GM12878 (cell line): ENCODE data around the gene PCK2. TPM values are rescaled to one million over a fixed set of nuclear protein-coding genes. Genes with fewer than 3 reads are reported as not detected.

Source experiments
- ATAC-seq: fragments of 200-7000 bp; cut with Tn5 transposase; 3 replicates; pipeline ENCODE4 v1.9.1; 2020; ENCODE audit warnings: mild to moderate bottlenecking, moderate library complexity
- BruUV-seq: library from RNA; stranded (reverse); fragments of 400-500 nt; replicated peaks from 2 replicates; lab custom pipeline; 2021; lab: Mats Ljungman, UMichigan
- CTCF ChIA-PET: fragments of 300-600 bp; sonication (Branson Sonifier 250); formaldehyde crosslinking; extraction: SDS; loops from one replicate; lab custom pipeline; 2021; ENCODE audit warnings: inconsistent platforms; lab: Yijun Ruan, JAX
- POLR2A ChIA-PET: fragments of 350-600 bp; formaldehyde crosslinking; extraction: SDS; loops from one replicate; lab custom pipeline; 2021; ENCODE audit warnings: inconsistent platforms; lab: Charles Lee
- RAD21 ChIA-PET: fragments of 300-600 bp; sonication (Branson Sonifier 250); formaldehyde crosslinking; loops from one replicate; lab custom pipeline; 2023; ENCODE audit warnings: antibody characterized with exemption; ENCODE audit not compliant: unreplicated experiment; lab: Charles Lee
- SMC1A ChIA-PET: fragments of 300-600 bp; sonication (Branson Sonifier 250); formaldehyde crosslinking; loops from one replicate; lab custom pipeline; 2023; ENCODE audit not compliant: unreplicated experiment, uncharacterized antibody; lab: Charles Lee
- DNase-seq: peaks from one replicate; pipeline ENCODE4 v3.0.0-alpha.2; 2011; ENCODE audit warnings: low read depth, low spot score
- FAIRE-seq: peaks from 3 replicates; lab custom pipeline; 2011; peaks lifted over from hg19 to GRCh38; lab: Jason Lieb, UNC
- H2AFZ ChIP-seq: 2 replicates; pipeline ENCODE4 v1.6.0; 2011; ENCODE audit warnings: low read depth, low read length, control low read depth; ENCODE audit not compliant: control insufficient read depth
- H3K27ac ChIP-seq: 2 replicates; pipeline ENCODE4 v1.5.1; 2011; ENCODE audit warnings: control low read depth; ENCODE audit not compliant: control insufficient read depth, insufficient read depth
- H3K27me3 ChIP-seq, 2 experiments: replicated peaks in 1 of 2; 2 replicates each; pipeline versions ENCODE4 v1.6.0 to v1.6.1; 2011; ENCODE audit warnings: low read length in 1 of 2; ENCODE audit not compliant: control insufficient read depth in 2 of 2, insufficient read depth in 2 of 2
- H3K36me3 ChIP-seq, 2 experiments: 2 replicates each; pipeline ENCODE4 v1.5.1; 2011; ENCODE audit warnings: low read length in 1 of 2; ENCODE audit not compliant: control insufficient read depth in 2 of 2, insufficient read depth in 2 of 2
- H3K4me1 ChIP-seq: 2 replicates; pipeline ENCODE4 v1.6.1; 2011; ENCODE audit warnings: mild to moderate bottlenecking, low read length, moderate library complexity, mixed read lengths; ENCODE audit not compliant: control insufficient read depth, insufficient read depth
- H3K4me2 ChIP-seq: 2 replicates; pipeline ENCODE4 v1.6.0; 2011; ENCODE audit warnings: control low read depth; ENCODE audit not compliant: control insufficient read depth, insufficient read depth
- H3K4me3 ChIP-seq: fragments of 200-600 bp; sonication (generic); 2 replicates; pipeline ENCODE4 v1.5.1; 2016
- H3K79me2 ChIP-seq: 2 replicates; pipeline ENCODE4 v1.6.0; 2011; ENCODE audit warnings: low read length; ENCODE audit not compliant: control insufficient read depth, insufficient read depth
- H3K9ac ChIP-seq: 2 replicates; pipeline ENCODE4 v1.8.0; 2011; ENCODE audit warnings: low read length, control low read depth, mixed read lengths; ENCODE audit not compliant: control insufficient read depth, insufficient read depth
- H3K9me3 ChIP-seq: replicated peaks from 3 replicates; pipeline ENCODE4 v1.5.1; 2011; ENCODE audit warnings: mild to moderate bottlenecking, low read length; ENCODE audit not compliant: control insufficient read depth, insufficient read depth
- H4K20me1 ChIP-seq: 2 replicates; pipeline ENCODE4 v1.6.0; 2011; ENCODE audit not compliant: control insufficient read depth, insufficient read depth
- BRCA1 ChIP-seq: IDR thresholded peaks from 2 replicates; pipeline ENCODE4 v1.6.1; 2011; ENCODE audit warnings: low read depth, low read length, improper control_type of control experiment
- CHD1 ChIP-seq: IDR thresholded peaks from 2 replicates; pipeline ENCODE4 v1.6.1; 2012; ENCODE audit warnings: low read depth, low read length, improper control_type of control experiment
- ESRRA ChIP-seq: IDR thresholded peaks from 2 replicates; pipeline ENCODE4 v1.6.1; 2012; ENCODE audit warnings: mild to moderate bottlenecking, low read length, improper control_type of control experiment
- EZH2 ChIP-seq: IDR thresholded peaks from 2 replicates; pipeline ENCODE4 v1.6.1; 2012; ENCODE audit warnings: low read depth, mild to moderate bottlenecking, control low read depth, inconsistent platforms, low read length, borderline replicate concordance; ENCODE audit not compliant: control insufficient read depth
- HDAC6 ChIP-seq: fragments of 200-600 bp; sonication (generic); IDR thresholded peaks from one replicate; pipeline ENCODE4 v1.8.0; 2017; ENCODE audit warnings: antibody characterized with exemption; ENCODE audit not compliant: unreplicated experiment
- NFIC ChIP-seq: IDR thresholded peaks from 2 replicates; pipeline ENCODE4 v1.6.1; 2012; ENCODE audit warnings: low read depth, mild to moderate bottlenecking, inconsistent platforms, low read length, moderate library complexity
- NR2C2 ChIP-seq: IDR thresholded peaks from 2 replicates; pipeline ENCODE4 v1.6.1; 2011; ENCODE audit warnings: borderline replicate concordance, low read depth; ENCODE audit not compliant: control insufficient read depth, insufficient read length
- RAD21 ChIP-seq: IDR thresholded peaks from 2 replicates; pipeline ENCODE4 v1.6.1; 2011; ENCODE audit warnings: mild to moderate bottlenecking, low read depth, low read length, moderate library complexity; ENCODE audit not compliant: insufficient read depth
- RB1 ChIP-seq: fragments of 450-650 bp; formaldehyde crosslinking; IDR thresholded peaks from 2 replicates; pipeline ENCODE4 v1.6.1; 2017; ENCODE audit warnings: mild to moderate bottlenecking, borderline replicate concordance
- SMAD1 ChIP-seq: fragments of 450-650 bp; IDR thresholded peaks from 2 replicates; pipeline ENCODE4 v1.6.1; 2018; ENCODE audit warnings: mild to moderate bottlenecking, low read depth; ENCODE audit not compliant: partially characterized antibody
- SMC3 ChIP-seq: IDR thresholded peaks from 2 replicates; pipeline ENCODE4 v1.6.1; 2011; ENCODE audit warnings: low read length, improper control_type of control experiment, borderline replicate concordance
- SPI1 ChIP-seq: IDR thresholded peaks from 2 replicates; pipeline ENCODE4 v1.6.1; 2011; ENCODE audit warnings: low read depth, mild to moderate bottlenecking, low read length, moderate library complexity, borderline replicate concordance; ENCODE audit not compliant: insufficient read depth
- SUZ12 ChIP-seq: fragments of 200-600 bp; sonication (generic); IDR thresholded peaks from one replicate; pipeline ENCODE4 v1.6.1; 2018; ENCODE audit warnings: antibody characterized with exemption, mild to moderate bottlenecking; ENCODE audit not compliant: unreplicated experiment
- TCF12 ChIP-seq: IDR thresholded peaks from 2 replicates; pipeline ENCODE4 v1.6.1; 2011; ENCODE audit warnings: low read depth, mild to moderate bottlenecking, low read length
- ZBED1 ChIP-seq: IDR thresholded peaks from 2 replicates; pipeline ENCODE4 v1.6.1; 2016; ENCODE audit warnings: borderline replicate concordance
- ZNF207 ChIP-seq: fragments of 450-650 bp; IDR thresholded peaks from 2 replicates; pipeline ENCODE4 v1.6.1; 2014; ENCODE audit warnings: antibody characterized with exemption, mild to moderate bottlenecking, borderline replicate concordance
- WGBS: methylation state at CpG from one replicate; pipeline ENCODE4 v1.1.6; 2016; ENCODE audit warnings: low lambda C conversion rate; ENCODE audit not compliant: insufficient replicate concordance, insufficient coverage; ENCODE audit errors: missing lambda C conversion rate; 5-methylcytosine and 5-hydroxymethylcytosine counted together
- in situ Hi-C: fragments of 300-500 bp; cut with MboI; formaldehyde crosslinking; loops from 9 replicates; pipeline ENCODE4 v1.14.3; 2018; ENCODE audit warnings: mixed read lengths
- intact Hi-C: fragments of 100-400 bp; cut with micrococcal nuclease; formaldehyde crosslinking; loops from one replicate; pipeline ENCODE4 v1.14.2; 2022; ENCODE audit not compliant: unreplicated experiment
- polyA plus RNA-seq, 11 experiments: library from polyadenylated mRNA; depleted of rRNA in 4 of 11; unstranded in 6 of 11; stranded (reverse) in 5 of 11; fragments of >200 nt; fragmentation: Nextera tagmentation in 4 of 11; fragmentation: Illumina TruSeq in 1 of 11; extraction: Ambion mirVana in 4 of 11; extraction: Trizol in 1 of 11; gene quantifications; 1 replicate in 1 of 11; 2 replicates in 10 of 11; pipeline versions ENCODE4 v1.2.1 to v1.2.3, GENCODE V29; 2011 to 2016; ENCODE audit warnings: inconsistent platforms in 2 of 11, missing spikeins in 2 of 11, low read depth in 1 of 11
- total RNA-seq, 4 experiments: library from RNA; depleted of rRNA in 3 of 4; stranded (reverse); fragments of >200 nt in 3 of 4; fragmentation: Illumina TruSeq in 1 of 4; extraction: Trizol in 1 of 4; gene quantifications; 2 replicates each; pipeline versions ENCODE4 v1.2.1 to v1.2.3, GENCODE V29; 2013 to 2021
- TF ChIP-seq, protein P1 (sequence below): IDR thresholded peaks from 2 replicates; pipeline ENCODE4 v1.6.1; 2012; ENCODE audit warnings: low read depth, low read length, improper control_type of control experiment
- TF ChIP-seq, protein P2 (sequence below): fragments of 450-650 bp; IDR thresholded peaks from 2 replicates; pipeline ENCODE4 v1.6.1; 2017; ENCODE audit warnings: low read depth, mild to moderate bottlenecking, moderate library complexity
- TF ChIP-seq, protein P3 (sequence below): IDR thresholded peaks from 2 replicates; pipeline ENCODE4 v1.6.1; 2011; ENCODE audit warnings: mild to moderate bottlenecking, low read depth, low read length, moderate library complexity; ENCODE audit not compliant: insufficient replicate concordance
- TF ChIP-seq, protein P4 (sequence below): fragments of 450-650 bp; IDR thresholded peaks from 2 replicates; pipeline ENCODE4 v1.6.1; 2017; ENCODE audit warnings: mild to moderate bottlenecking

The PCK2 gene
- total and polyA plus RNA-seq, 10 of the 15 experiments (the other 5 are each of a cell fraction or from before 2014, with no cell fraction given), result 6.6 to 110 (median 44.6) TPM

DNA sequence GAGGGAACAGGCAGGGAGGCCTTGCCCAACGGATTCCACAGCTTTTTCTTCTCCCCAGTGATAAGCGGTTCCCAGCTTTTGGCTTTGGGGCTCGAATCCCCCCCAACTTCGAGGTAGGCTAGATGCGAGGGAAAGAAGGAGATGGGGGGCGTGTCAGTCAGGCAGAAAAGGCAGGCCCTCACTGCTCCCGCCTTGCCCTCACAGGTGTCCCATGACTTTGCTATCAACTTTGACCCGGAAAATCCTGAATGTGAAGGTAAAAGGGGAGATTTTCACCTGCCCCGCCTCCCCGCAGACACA, 17.9 kb upstream of the PCK2 start:
- no TSS peak for BruUV-seq
- H3K4me1 ChIP-seq, result peaks cover 25% of the 10 kb centered on the region
- ChIA-PET SMC1A (interaction anchor here (0.7 kb wide), 1 partner anchor 163 kb away, joined by 3 read pairs; no protein-coding TSS in a partner anchor), RAD21 (interaction anchor here (1.0 to 1.3 kb wide), 3 partner anchors 9 to 18 kb away, joined by 3 to 5 read pairs (median 4); partner anchors contain the start of gene PCK2), POLR2A (interaction anchor here (0.8 to 2.0 kb wide), 2 partner anchors 12 to 16 kb away, joined by 3 to 4 read pairs; no protein-coding TSS in a partner anchor), CTCF (interaction anchor here (0.9 to 6.1 kb wide), 4 partner anchors 14 to 32 kb away, joined by 6 to 33 read pairs (median 7); no protein-coding TSS in a partner anchor)
- H3K27me3 ChIP-seq, result no peaks in the 10 kb centered on the region
- H3K9me3 ChIP-seq, result no peaks in the 10 kb centered on the region
- TF ChIP-seq, protein P1, sequence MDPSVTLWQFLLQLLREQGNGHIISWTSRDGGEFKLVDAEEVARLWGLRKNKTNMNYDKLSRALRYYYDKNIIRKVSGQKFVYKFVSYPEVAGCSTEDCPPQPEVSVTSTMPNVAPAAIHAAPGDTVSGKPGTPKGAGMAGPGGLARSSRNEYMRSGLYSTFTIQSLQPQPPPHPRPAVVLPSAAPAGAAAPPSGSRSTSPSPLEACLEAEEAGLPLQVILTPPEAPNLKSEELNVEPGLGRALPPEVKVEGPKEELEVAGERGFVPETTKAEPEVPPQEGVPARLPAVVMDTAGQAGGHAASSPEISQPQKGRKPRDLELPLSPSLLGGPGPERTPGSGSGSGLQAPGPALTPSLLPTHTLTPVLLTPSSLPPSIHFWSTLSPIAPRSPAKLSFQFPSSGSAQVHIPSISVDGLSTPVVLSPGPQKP, result no peak
- TF ChIP-seq SMAD1, result no peak
- TF ChIP-seq, protein P2, sequence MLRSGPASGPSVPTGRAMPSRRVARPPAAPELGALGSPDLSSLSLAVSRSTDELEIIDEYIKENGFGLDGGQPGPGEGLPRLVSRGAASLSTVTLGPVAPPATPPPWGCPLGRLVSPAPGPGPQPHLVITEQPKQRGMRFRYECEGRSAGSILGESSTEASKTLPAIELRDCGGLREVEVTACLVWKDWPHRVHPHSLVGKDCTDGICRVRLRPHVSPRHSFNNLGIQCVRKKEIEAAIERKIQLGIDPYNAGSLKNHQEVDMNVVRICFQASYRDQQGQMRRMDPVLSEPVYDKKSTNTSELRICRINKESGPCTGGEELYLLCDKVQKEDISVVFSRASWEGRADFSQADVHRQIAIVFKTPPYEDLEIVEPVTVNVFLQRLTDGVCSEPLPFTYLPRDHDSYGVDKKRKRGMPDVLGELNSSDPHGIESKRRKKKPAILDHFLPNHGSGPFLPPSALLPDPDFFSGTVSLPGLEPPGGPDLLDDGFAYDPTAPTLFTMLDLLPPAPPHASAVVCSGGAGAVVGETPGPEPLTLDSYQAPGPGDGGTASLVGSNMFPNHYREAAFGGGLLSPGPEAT, result no peak
- TF ChIP-seq ZNF207, result no peak
- TF ChIP-seq NR2C2, result no peak
- TF ChIP-seq, protein P3, sequence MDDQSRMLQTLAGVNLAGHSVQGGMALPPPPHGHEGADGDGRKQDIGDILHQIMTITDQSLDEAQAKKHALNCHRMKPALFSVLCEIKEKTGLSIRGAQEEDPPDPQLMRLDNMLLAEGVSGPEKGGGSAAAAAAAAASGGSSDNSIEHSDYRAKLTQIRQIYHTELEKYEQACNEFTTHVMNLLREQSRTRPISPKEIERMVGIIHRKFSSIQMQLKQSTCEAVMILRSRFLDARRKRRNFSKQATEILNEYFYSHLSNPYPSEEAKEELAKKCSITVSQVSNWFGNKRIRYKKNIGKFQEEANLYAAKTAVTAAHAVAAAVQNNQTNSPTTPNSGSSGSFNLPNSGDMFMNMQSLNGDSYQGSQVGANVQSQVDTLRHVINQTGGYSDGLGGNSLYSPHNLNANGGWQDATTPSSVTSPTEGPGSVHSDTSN, result no peak
- TF ChIP-seq, protein P4, sequence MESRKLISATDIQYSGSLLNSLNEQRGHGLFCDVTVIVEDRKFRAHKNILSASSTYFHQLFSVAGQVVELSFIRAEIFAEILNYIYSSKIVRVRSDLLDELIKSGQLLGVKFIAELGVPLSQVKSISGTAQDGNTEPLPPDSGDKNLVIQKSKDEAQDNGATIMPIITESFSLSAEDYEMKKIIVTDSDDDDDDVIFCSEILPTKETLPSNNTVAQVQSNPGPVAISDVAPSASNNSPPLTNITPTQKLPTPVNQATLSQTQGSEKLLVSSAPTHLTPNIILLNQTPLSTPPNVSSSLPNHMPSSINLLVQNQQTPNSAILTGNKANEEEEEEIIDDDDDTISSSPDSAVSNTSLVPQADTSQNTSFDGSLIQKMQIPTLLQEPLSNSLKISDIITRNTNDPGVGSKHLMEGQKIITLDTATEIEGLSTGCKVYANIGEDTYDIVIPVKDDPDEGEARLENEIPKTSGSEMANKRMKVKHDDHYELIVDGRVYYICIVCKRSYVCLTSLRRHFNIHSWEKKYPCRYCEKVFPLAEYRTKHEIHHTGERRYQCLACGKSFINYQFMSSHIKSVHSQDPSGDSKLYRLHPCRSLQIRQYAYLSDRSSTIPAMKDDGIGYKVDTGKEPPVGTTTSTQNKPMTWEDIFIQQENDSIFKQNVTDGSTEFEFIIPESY, result no peak
- TF ChIP-seq BRCA1, result no peak
- TF ChIP-seq SMC3, result no peak
- TF ChIP-seq NFIC, result no peak
- no peak for TF ChIP-seq SUZ12
- TF ChIP-seq RAD21, result no peak
- TF ChIP-seq EZH2, result no peak
- no peak for TF ChIP-seq SPI1
- no peak for TF ChIP-seq HDAC6
- no peak for TF ChIP-seq TCF12
- TF ChIP-seq CHD1, result no peak
- no peak for TF ChIP-seq ZBED1
- TF ChIP-seq ESRRA, result no peak
- TF ChIP-seq RB1, result no peak
- FAIRE-seq (no peak), DNase-seq (no peak), ATAC-seq (no peak)
- H3K36me3 ChIP-seq, result no peaks in the 10 kb centered on the region
- intact Hi-C loops, result no loop called here
- 90% methylated on average over 6 of the region's 10 CpGs for WGBS
- no peaks in the 10 kb centered on the region for H3K79me2 ChIP-seq
- in situ Hi-C loops, result no loop called here
- no peak overlapping the region for H3K4me3 ChIP-seq
- no peak overlapping the region for H2AFZ ChIP-seq
- no peak overlapping the region for H3K9ac ChIP-seq
- no peak overlapping the region for H3K4me2 ChIP-seq
- no peaks in the 10 kb centered on the region for H4K20me1 ChIP-seq
- no peak overlapping the region for H3K27ac ChIP-seq
